TTC549 (cell line): ENCODE results near the gene MYZAP.

Experiments
- FAIRE-seq: peaks from 2 replicates; lab custom pipeline; 2012; peaks lifted over from hg19 to GRCh38; lab: Jason Lieb, UNC

Gene MYZAP

GRCh38 chr15:57663262-57663661 lies 71.6 kb downstream of the MYZAP start:
- FAIRE-seq = no peak

GRCh38 chr15:57665194-57665593 lies 73.5 kb downstream of the MYZAP start:
- no peak for FAIRE-seq

GRCh38 chr15:57665939-57666338 lies 74.2 kb downstream of the MYZAP start:
- no peak for FAIRE-seq

- FAIRE-seq = no peak
Measured at GRCh38 chr15:57667171-57667849, 75.6 kb downstream of the MYZAP start.

GRCh38 chr15:57668016-57668415 lies 76.3 kb downstream of the MYZAP start:
- FAIRE-seq = no peak

GRCh38 chr15:57671636-57672035 lies 79.9 kb downstream of the MYZAP start:
- FAIRE-seq = no peak

- FAIRE-seq = no peak
Measured at GRCh38 chr15:57675481-57676181, 83.9 kb downstream of the MYZAP start.

- FAIRE-seq = no peak
Measured at GRCh38 chr15:57676585-57676984, 84.9 kb downstream of the MYZAP start.

GRCh38 chr15:57677204-57677603 lies 85.5 kb downstream of the MYZAP start:
- no peak for FAIRE-seq

GRCh38 chr15:57680021-57680420 lies 88.3 kb downstream of the MYZAP start:
- FAIRE-seq = no peak

GRCh38 chr15:57681011-57681410 lies 89.3 kb downstream of the MYZAP start:
- FAIRE-seq = no peak

GRCh38 chr15:57683481-57683880 lies 91.8 kb downstream of the MYZAP start:
- no peak for FAIRE-seq

- FAIRE-seq = no peak
Measured at GRCh38 chr15:57684491-57685151, 92.9 kb downstream of the MYZAP start.

GRCh38 chr15:57685306-57686095 lies 93.8 kb downstream of the MYZAP start:
- no peak for FAIRE-seq

GRCh38 chr15:57686657-57687056 lies 95.0 kb downstream of the MYZAP start:
- FAIRE-seq = no peak

- no peak for FAIRE-seq
Measured at GRCh38 chr15:57690341-57690966, 98.8 kb downstream of the MYZAP start.

GRCh38 chr15:57691082-57691481 lies 99.4 kb downstream of the MYZAP start:
- no peak for FAIRE-seq

- FAIRE-seq = no peak
Measured at GRCh38 chr15:57692709-57693108, 101.0 kb downstream of the MYZAP start.

GRCh38 chr15:57694279-57694678 lies 102.6 kb downstream of the MYZAP start:
- FAIRE-seq = no peak

GRCh38 chr15:57696146-57696545 lies 104.4 kb downstream of the MYZAP start:
- FAIRE-seq = no peak

GRCh38 chr15:57697588-57697987 lies 105.9 kb downstream of the MYZAP start:
- no peak for FAIRE-seq

GRCh38 chr15:57698243-57698642 lies 106.5 kb downstream of the MYZAP start:
- FAIRE-seq = no peak
